Right atrium auricular region (tissue), 2 donors: ENCODE data around the gene CEPT1. TPM values are rescaled to one million over a fixed set of nuclear protein-coding genes. Genes with fewer than 3 reads are reported as not detected.

Source experiments
- DNase-seq: peaks from one replicate; pipeline ENCODE4 v3.0.0-alpha.2; 2019; ENCODE audit warnings: low spot score
- H3K27ac ChIP-seq, 2 donors: fragments of 200-600 bp; sonication (generic); 1 replicate in 1 of 2; 2 replicates in 1 of 2; pipeline ENCODE4 v1.5.1; 2016 to 2019
- H3K27me3 ChIP-seq, 2 donors: fragments of 200-600 bp; sonication (generic); one replicate each; pipeline versions ENCODE4 v1.5.1 to v1.6.0; 2017 to 2019
- H3K36me3 ChIP-seq: fragments of 200-600 bp; sonication (generic); one replicate; pipeline ENCODE4 v1.5.1; 2016
- H3K4me1 ChIP-seq, 2 donors: fragments of 200-600 bp; sonication (generic); one replicate each; pipeline versions ENCODE4 v1.5.1 to v1.6.0; 2017 to 2019
- H3K4me3 ChIP-seq, 2 donors: fragments of 200-600 bp; sonication (generic); 1 replicate in 1 of 2; 2 replicates in 1 of 2; pipeline ENCODE4 v1.5.1; 2017 to 2019; ENCODE audit warnings: mild to moderate bottlenecking in 1 of 2, moderate library complexity in 1 of 2
- H3K9me3 ChIP-seq, 2 donors: fragments of 200-600 bp; sonication (generic); one replicate each; pipeline ENCODE4 v1.5.1; 2019
- CTCF ChIP-seq, 2 donors: fragments of 200-600 bp; sonication (generic); IDR thresholded peaks; one replicate each; pipeline ENCODE4 v1.5.1; 2019; ENCODE audit warnings: antibody characterized with exemption in 2 of 2
- total RNA-seq, 2 donors: library from RNA; depleted of rRNA; stranded (reverse); fragments of >200 nt; gene quantifications; one replicate each; pipeline ENCODE4 v1.1.0, GENCODE V29; 2016

CEPT1 gene
- total RNA-seq, 2 donors from 2014 or later = 11.6 to 14.0 TPM

GRCh38 chr1:111162488-111162880, 22.5 kb downstream of the CEPT1 start:
- Histone ChIP-seq H3K4me1 (no peaks in the 10 kb centered on the region), H3K27ac (no peak overlapping the region), H3K9me3 (no peaks in the 10 kb centered on the region), H3K4me3 (no peak overlapping the region), H3K36me3 (peaks cover 36% of the 10 kb centered on the region), H3K27me3 (no peaks in the 10 kb centered on the region)
- DNase-seq = no peak
- TF ChIP-seq CTCF (IDR thresholded peaks at IDR 0.05) = no peak

GRCh38 chr1:111163363-111163762, 23.3 kb downstream of the CEPT1 start:
- Histone ChIP-seq H3K9me3 (no peaks in the 10 kb centered on the region), H3K4me3 (no peak overlapping the region), H3K4me1 (no peaks in the 10 kb centered on the region), H3K27ac (no peak overlapping the region), H3K36me3 (peaks cover 36% of the 10 kb centered on the region), H3K27me3 (no peaks in the 10 kb centered on the region)
- no peak for TF ChIP-seq CTCF (IDR thresholded peaks at IDR 0.05)
- DNase-seq = no peak

- no peak for TF ChIP-seq CTCF (IDR thresholded peaks at IDR 0.05)
- no peak overlapping the region for H3K4me3 ChIP-seq
- H3K27ac ChIP-seq = no peak overlapping the region
- no peak for DNase-seq
- no peaks in the 10 kb centered on the region for H3K4me1 ChIP-seq
- no peaks in the 10 kb centered on the region for H3K9me3 ChIP-seq
- no peaks in the 10 kb centered on the region for H3K27me3 ChIP-seq
- peaks cover 35% of the 10 kb centered on the region for H3K36me3 ChIP-seq
Measured at GRCh38 chr1:111164151-111164550, 24.1 kb downstream of the CEPT1 start.

GRCh38 chr1:111172463-111172862, 32.4 kb downstream of the CEPT1 start:
- no peak for TF ChIP-seq CTCF (IDR thresholded peaks at IDR 0.05)
- H3K4me1 ChIP-seq = no peaks in the 10 kb centered on the region
- H3K36me3 ChIP-seq = peaks cover 28% of the 10 kb centered on the region
- no peaks in the 10 kb centered on the region for H3K27me3 ChIP-seq
- no peak for DNase-seq
- no peak overlapping the region for H3K27ac ChIP-seq
- no peaks in the 10 kb centered on the region for H3K9me3 ChIP-seq
- H3K4me3 ChIP-seq = no peak overlapping the region

GRCh38 chr1:111174070-111174469, 34.0 kb downstream of the CEPT1 start:
- Histone ChIP-seq H3K9me3 (no peaks in the 10 kb centered on the region), H3K36me3 (peaks cover 30% of the 10 kb centered on the region), H3K27ac (no peak overlapping the region), H3K27me3 (no peaks in the 10 kb centered on the region), H3K4me1 (no peaks in the 10 kb centered on the region), H3K4me3 (no peak overlapping the region)
- no peak for DNase-seq
- TF ChIP-seq CTCF (IDR thresholded peaks at IDR 0.05) = no peak

- H3K27ac ChIP-seq = no peak overlapping the region
- no peak for DNase-seq
- no peak for TF ChIP-seq CTCF (IDR thresholded peaks at IDR 0.05)
- H3K9me3 ChIP-seq = no peaks in the 10 kb centered on the region
- H3K36me3 ChIP-seq = peaks cover 33% of the 10 kb centered on the region
- no peaks in the 10 kb centered on the region for H3K4me1 ChIP-seq
- H3K4me3 ChIP-seq = no peak overlapping the region
- no peaks in the 10 kb centered on the region for H3K27me3 ChIP-seq
Measured at GRCh38 chr1:111175349-111175748, 35.3 kb downstream of the CEPT1 start.
